Prostate gland (tissue), 2 donors: ENCODE data around the gene THSD4.

Source experiments
- CTCF ChIP-seq, 4 experiments: fragments of 200-600 bp in 2 of 4; fragments of 450-650 bp in 2 of 4; sonication (generic) in 2 of 4; IDR thresholded peaks; 1 replicate in 3 of 4; 2 replicates in 1 of 4; pipeline ENCODE4 v1.5.1; 2016 to 2019; ENCODE audit warnings: antibody characterized with exemption in 4 of 4, mild to moderate bottlenecking in 2 of 4, moderate library complexity in 2 of 4
- POLR2A ChIP-seq: fragments of 450-650 bp; IDR thresholded peaks from one replicate; pipeline ENCODE4 v1.6.1; 2016; ENCODE audit warnings: antibody characterized with exemption, mild to moderate bottlenecking
- POLR2AphosphoS5 ChIP-seq: sonication (generic); formaldehyde crosslinking; IDR thresholded peaks from one replicate; pipeline ENCODE4 v1.6.1; 2017; ENCODE audit warnings: antibody characterized with exemption

- TF ChIP-seq CTCF (IDR thresholded peaks at IDR 0.05) (no peak), POLR2AphosphoS5 (no peak), POLR2A (no peak)
These were observed 248.9 kb downstream of the THSD4 start for GRCh38 chr15:71364117-71364584.
